Measurements from ENCODE around the gene PNO1. TPM values are rescaled to one million over a fixed set of nuclear protein-coding genes. Genes with fewer than 3 reads are reported as not detected.

The PNO1 gene
- total and polyA plus RNA-seq, 2 experiments from 2014 or later, result 34.6 to 43.7 TPM

GRCh38 chr2:68217729-68218128 is 60.0 kb downstream of the PNO1 start:
- H3K4me1 ChIP-seq (ENCODE audit: insufficient read depth), result peaks cover 11% of the 10 kb centered on the region; the same call in 1 of the 2 replicates
- TF ChIP-seq JUNB (IDR thresholded peaks at IDR 0.05; ENCODE audit: unreplicated experiment) (no peak), STAT1 (IDR thresholded peaks at IDR 0.05; ENCODE audit: unreplicated experiment) (no peak), CTCF (conservative IDR thresholded peaks at IDR 0.05; ENCODE audit: low read depth in 2 of 2) (no peak), NANOG (IDR thresholded peaks at IDR 0.05; ENCODE audit: borderline replicate concordance) (no peak), ZNF114 (CRISPR knock-in tag; IDR thresholded peaks at IDR 0.05) (no peak), EZH2 (IDR thresholded peaks at IDR 0.05; ENCODE audit: low read depth, unreplicated experiment) (no peak)
- H3K79me2 ChIP-seq (replicated peaks; ENCODE audit: insufficient read depth), result peaks cover 100% of the 10 kb centered on the region
- H3K27me3 Mint-ChIP-seq (ENCODE audit: insufficient read depth, low read depth, poor library complexity), result no peaks in the 10 kb centered on the region
- H3K4me2 ChIP-seq, result no peak overlapping the region
- H2AFZ ChIP-seq, result no peak overlapping the region
- peaks cover 54% of the 10 kb centered on the region for H4K20me1 ChIP-seq (replicated peaks; ENCODE audit: insufficient read depth)
- DNase-seq (ENCODE audit: low spot score) (no peak), ATAC-seq (no peak)
- H3K4me3 ChIP-seq, result no peak overlapping the region
- peaks cover 28% of the 10 kb centered on the region for H3K4me1 Mint-ChIP-seq
- H3K9me3 Mint-ChIP-seq, result no peaks in the 10 kb centered on the region
- no peak overlapping the region for H3K4me3 Mint-ChIP-seq
- no peaks in the 10 kb centered on the region for H3K27me3 ChIP-seq (ENCODE audit: insufficient read depth)
- H3F3A ChIP-seq (replicated peaks; ENCODE audit: low read depth), result no peaks in the 10 kb centered on the region
- no peak overlapping the region for H3K27ac ChIP-seq (ENCODE audit: low read depth)
- no peaks in the 10 kb centered on the region; the same call in 2 of the 3 replicates for H3K36me3 Mint-ChIP-seq (ENCODE audit: low read depth)
- H3K9me2 ChIP-seq (ENCODE audit: insufficient read depth), result no peaks in the 10 kb centered on the region
- no peaks in the 10 kb centered on the region for H3K36me3 ChIP-seq (ENCODE audit: insufficient read depth)
- no peak overlapping the region for H3K27ac Mint-ChIP-seq

DNA sequence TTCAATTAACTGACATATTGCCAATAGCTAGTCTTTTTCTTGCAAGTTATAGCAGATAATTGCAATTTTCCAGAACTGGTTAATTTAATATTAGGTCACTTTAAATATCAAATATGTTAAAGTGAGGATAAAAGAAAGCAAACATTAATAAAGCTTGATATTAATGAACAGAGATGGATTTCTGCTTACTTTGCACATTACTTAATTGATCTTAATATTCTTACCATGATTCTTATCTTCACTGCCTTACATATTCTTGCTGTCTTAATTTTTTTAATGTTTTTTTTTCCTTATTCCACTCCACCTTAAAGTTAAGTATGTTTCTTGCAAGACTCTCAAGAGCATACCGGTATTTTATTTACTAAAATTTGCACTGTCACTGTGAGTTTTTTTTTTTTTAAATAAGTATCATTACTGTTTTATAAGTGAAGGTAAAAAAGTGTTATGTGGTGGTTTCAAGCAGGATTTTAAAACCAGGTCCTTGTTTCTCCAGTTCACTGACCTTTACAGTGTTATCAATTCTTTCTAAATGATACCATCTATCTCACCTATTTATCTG is 60.7 kb downstream of the PNO1 start:
- no peaks in the 10 kb centered on the region for H3K9me3 Mint-ChIP-seq
- H3K4me3 Mint-ChIP-seq, result no peak overlapping the region
- H3K36me3 Mint-ChIP-seq (ENCODE audit: low read depth), result no peaks in the 10 kb centered on the region; the same call in 2 of the 3 replicates
- no peaks in the 10 kb centered on the region for H3K27me3 Mint-ChIP-seq (ENCODE audit: insufficient read depth, low read depth, poor library complexity)
- no peaks in the 10 kb centered on the region for H3F3A ChIP-seq (replicated peaks; ENCODE audit: low read depth)
- H3K4me2 ChIP-seq, result no peak overlapping the region
- no peak for ATAC-seq
- no peak overlapping the region for H3K4me3 ChIP-seq
- H3K27ac Mint-ChIP-seq, result peak overlapping the region; percentile 82
- no peak overlapping the region for H3K27ac ChIP-seq (ENCODE audit: low read depth)
- peaks cover 11% of the 10 kb centered on the region; the same call in 1 of the 2 replicates for H3K4me1 ChIP-seq (ENCODE audit: insufficient read depth)
- H2AFZ ChIP-seq, result no peak overlapping the region
- no peaks in the 10 kb centered on the region for H3K36me3 ChIP-seq (ENCODE audit: insufficient read depth)
- no peaks in the 10 kb centered on the region for H3K9me2 ChIP-seq (ENCODE audit: insufficient read depth)
- H4K20me1 ChIP-seq (replicated peaks; ENCODE audit: insufficient read depth), result peaks cover 56% of the 10 kb centered on the region
- no peaks in the 10 kb centered on the region for H3K27me3 ChIP-seq (ENCODE audit: insufficient read depth)
- H3K4me1 Mint-ChIP-seq, result peaks cover 31% of the 10 kb centered on the region
- DNase-seq (ENCODE audit: low spot score), result no peak
- peaks cover 100% of the 10 kb centered on the region for H3K79me2 ChIP-seq (replicated peaks; ENCODE audit: insufficient read depth)
- no peak for TF ChIP-seq ETS1 (IDR thresholded peaks at IDR 0.05)
- TF ChIP-seq ZNF114 (CRISPR knock-in tag; IDR thresholded peaks at IDR 0.05), result no peak
- no peak for TF ChIP-seq POLR2AphosphoS5 (IDR thresholded peaks at IDR 0.05; ENCODE audit: low read depth)
- TF ChIP-seq EZH2phosphoT487 (IDR thresholded peaks at IDR 0.05; ENCODE audit: unreplicated experiment), result no peak
- no peak for TF ChIP-seq NANOG (IDR thresholded peaks at IDR 0.05; ENCODE audit: borderline replicate concordance)
- TF ChIP-seq STAT1 (IDR thresholded peaks at IDR 0.05; ENCODE audit: unreplicated experiment), result no peak
- no peak for TF ChIP-seq ZNF331 (CRISPR knock-in tag; IDR thresholded peaks at IDR 0.05; ENCODE audit: low read depth)
- TF ChIP-seq, protein P1, sequence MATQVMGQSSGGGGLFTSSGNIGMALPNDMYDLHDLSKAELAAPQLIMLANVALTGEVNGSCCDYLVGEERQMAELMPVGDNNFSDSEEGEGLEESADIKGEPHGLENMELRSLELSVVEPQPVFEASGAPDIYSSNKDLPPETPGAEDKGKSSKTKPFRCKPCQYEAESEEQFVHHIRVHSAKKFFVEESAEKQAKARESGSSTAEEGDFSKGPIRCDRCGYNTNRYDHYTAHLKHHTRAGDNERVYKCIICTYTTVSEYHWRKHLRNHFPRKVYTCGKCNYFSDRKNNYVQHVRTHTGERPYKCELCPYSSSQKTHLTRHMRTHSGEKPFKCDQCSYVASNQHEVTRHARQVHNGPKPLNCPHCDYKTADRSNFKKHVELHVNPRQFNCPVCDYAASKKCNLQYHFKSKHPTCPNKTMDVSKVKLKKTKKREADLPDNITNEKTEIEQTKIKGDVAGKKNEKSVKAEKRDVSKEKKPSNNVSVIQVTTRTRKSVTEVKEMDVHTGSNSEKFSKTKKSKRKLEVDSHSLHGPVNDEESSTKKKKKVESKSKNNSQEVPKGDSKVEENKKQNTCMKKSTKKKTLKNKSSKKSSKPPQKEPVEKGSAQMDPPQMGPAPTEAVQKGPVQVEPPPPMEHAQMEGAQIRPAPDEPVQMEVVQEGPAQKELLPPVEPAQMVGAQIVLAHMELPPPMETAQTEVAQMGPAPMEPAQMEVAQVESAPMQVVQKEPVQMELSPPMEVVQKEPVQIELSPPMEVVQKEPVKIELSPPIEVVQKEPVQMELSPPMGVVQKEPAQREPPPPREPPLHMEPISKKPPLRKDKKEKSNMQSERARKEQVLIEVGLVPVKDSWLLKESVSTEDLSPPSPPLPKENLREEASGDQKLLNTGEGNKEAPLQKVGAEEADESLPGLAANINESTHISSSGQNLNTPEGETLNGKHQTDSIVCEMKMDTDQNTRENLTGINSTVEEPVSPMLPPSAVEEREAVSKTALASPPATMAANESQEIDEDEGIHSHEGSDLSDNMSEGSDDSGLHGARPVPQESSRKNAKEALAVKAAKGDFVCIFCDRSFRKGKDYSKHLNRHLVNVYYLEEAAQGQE (IDR thresholded peaks at IDR 0.05; ENCODE audit: unreplicated experiment), result no peak
